ELF-1 (cell line): Measurements from ENCODE around the gene CUL4A.

Experiments used
- DNase-seq: peaks from one replicate; pipeline ENCODE4 v3.0.0-alpha.2; 2016; ENCODE audit warnings: low read depth, low spot score

CUL4A gene

GRCh38 chr13:113179374-113180230 is 29.8 kb upstream of the CUL4A start:
- DNase-seq, result peak; percentile 68

- DNase-seq, result no peak
Measured at GRCh38 chr13:113182046-113182445, 27.4 kb upstream of the CUL4A start.

GRCh38 chr13:113183450-113184129 is 25.8 kb upstream of the CUL4A start:
- no peak for DNase-seq

GRCh38 chr13:113184568-113185440 is 24.6 kb upstream of the CUL4A start:
- DNase-seq, result no peak

- no peak for DNase-seq
Measured at GRCh38 chr13:113186061-113186900, 23.1 kb upstream of the CUL4A start.

DNA sequence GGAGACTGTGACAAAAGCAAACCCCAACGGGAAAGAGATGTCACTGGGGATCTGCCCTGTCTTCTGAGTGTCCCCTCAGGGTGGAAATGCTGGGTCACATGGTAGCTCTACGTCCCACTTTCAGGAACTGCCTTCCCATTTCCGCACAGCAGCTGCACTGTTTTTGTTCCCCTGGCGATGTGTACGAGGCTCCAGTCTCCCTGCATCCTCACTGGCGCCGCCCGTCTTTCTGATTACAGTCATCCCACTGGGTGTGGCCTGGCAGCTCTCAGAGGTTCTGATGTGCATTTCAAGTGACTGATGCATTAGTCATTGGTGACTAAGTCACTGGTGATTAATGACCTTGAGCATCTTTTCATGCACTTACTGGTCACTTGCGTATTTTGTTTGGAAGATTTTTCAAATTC is 22.1 kb upstream of the CUL4A start:
- DNase-seq, result peak; percentile 63

- DNase-seq, result no peak
Measured at GRCh38 chr13:113187883-113188665, 21.3 kb upstream of the CUL4A start.

- no peak for DNase-seq
Measured at GRCh38 chr13:113190181-113190580, 19.2 kb upstream of the CUL4A start.

DNA sequence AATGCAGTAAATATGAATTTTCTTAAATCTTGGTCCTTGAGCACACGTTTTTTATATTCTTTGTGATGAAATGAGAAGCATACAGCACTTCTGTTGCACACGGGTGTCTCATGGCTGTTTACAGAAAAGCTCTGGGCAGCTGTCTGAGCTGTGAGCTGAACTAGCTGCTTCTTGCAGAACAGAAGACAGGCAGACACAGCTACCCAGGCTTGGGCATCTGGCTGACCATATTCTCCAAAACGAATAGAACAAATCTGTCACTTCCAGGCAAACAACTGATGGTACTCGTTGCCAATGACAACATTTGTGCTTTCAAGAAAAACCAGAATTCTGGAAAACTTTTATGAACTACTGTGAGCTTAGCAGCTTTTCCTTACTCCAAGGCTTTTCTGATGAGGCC is 17.1 kb upstream of the CUL4A start:
- DNase-seq, result no peak

- DNase-seq, result no peak
Measured at GRCh38 chr13:113192902-113193301, 16.5 kb upstream of the CUL4A start.

- DNase-seq, result no peak
Measured at GRCh38 chr13:113195360-113195759, 14.1 kb upstream of the CUL4A start.

DNA sequence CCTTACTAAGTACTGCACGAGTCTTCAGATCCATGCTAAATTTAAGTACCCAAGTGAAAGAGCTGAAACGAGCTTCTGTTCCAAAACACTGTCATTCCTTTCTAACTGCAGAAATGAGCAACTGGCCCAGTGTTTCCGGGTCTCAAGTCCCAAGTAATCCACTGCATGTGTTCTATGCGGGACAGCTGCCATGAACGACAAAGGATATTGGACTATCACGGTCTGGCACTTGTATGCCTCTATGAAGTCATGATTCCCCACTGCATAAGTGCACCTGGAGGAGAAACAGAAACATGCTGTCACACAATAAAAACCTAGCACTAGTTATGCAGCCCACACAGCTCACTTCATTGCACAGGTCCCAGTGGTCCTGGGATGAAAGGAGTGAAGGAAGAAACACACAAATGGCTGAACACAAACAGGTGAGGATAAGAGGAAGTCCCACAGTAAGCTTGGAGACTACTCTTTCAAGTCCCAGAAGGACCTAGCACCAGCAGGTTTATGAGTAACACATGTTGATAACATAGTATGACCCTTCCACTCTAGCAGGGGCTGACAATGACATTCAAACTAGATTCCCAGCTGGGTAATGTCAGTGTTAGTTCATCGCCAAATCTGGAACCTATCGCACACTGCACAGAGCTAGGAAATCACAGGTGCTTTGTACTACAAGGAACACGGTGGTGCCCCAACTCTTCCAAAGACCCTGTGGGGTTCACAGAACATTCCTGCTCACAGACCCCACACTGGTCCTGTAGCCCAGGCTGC is 12.3 kb upstream of the CUL4A start:
- DNase-seq, result no peak

- DNase-seq, result no peak
Measured at GRCh38 chr13:113201815-113202214, 7.6 kb upstream of the CUL4A start.

GRCh38 chr13:113202912-113203311 is 6.5 kb upstream of the CUL4A start:
- DNase-seq, result no peak

DNA sequence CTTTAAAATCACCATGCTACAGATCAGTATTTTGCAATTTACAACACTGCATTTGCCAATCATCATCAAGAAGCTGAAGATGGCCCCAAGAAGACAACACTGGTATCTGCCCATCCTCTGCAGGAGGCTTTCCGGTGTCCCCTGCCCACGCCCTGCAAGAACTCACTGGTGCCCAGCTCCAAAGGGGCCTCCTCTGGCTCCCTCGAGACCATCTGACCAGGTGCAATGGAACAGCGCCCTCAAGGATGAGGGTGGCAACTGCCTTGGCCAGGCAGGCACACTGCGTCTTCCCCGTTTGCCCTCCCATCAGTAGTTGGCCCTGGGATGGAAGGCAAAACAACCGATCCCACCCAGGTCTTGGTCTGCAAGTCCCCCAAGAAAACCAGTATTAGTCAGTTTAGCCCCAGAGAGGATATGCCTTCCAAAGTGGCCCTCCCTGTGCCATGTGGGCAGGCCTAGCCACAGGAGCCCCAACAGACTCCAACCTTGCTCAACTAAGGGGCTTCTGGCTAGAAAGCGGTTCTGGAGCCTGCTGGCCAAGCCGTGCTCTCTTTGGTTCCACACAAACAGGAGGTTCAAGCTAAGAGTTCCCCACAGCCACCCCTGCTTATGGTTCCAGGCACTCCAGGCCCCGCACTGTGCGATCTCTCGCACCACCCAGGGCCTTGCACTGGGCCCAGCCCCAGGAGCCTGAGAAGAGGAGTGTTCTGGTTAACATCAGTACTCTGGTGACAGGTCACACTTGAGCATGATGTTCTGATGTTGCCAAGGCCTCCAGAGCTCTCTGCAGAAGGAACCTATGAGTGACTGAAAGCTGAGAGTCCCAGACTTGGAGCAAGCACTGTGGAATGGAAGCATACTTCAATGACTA is 5.7 kb upstream of the CUL4A start:
- DNase-seq, result peak; percentile 33

DNA sequence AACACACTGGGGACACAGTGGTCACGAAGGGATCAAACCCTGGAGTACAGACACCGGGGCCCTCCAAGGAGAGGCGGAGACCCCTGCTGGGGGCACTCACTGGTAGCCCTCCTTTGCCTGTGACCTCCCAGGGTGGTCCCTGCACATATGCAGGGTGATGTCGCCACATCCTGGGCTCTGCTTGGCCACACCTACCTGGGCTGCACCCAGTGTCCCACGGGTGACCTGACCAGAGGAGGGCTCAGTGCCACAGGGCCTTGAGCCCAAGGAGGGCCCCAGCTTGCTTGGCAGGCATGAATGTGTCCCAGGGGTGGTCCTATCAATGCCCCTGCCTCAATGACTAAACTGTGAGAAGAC is 5.1 kb upstream of the CUL4A start:
- DNase-seq, result no peak

DNA sequence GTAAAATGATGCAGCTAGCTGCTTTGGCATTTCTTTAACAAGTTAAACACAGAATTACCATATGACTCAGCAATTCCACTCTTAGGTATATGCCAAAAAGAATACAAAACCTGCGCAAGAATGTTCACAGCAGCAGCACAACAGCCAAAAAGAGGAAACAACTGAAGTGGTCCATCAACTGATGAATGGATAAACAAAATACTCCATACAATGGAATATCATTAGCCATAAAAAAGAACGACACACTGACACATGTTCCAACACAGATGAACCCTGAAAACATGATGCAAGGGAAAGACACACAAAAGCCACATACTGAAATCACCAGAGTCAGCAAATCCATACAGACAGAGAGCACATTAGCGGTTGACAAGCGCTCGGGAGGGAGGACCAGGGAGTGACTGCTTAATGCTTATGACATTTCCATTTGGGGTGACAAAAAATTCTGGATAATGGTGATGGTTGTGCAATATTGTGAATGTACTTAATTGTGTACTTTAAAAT is 3.9 kb upstream of the CUL4A start:
- no peak for DNase-seq

DNA sequence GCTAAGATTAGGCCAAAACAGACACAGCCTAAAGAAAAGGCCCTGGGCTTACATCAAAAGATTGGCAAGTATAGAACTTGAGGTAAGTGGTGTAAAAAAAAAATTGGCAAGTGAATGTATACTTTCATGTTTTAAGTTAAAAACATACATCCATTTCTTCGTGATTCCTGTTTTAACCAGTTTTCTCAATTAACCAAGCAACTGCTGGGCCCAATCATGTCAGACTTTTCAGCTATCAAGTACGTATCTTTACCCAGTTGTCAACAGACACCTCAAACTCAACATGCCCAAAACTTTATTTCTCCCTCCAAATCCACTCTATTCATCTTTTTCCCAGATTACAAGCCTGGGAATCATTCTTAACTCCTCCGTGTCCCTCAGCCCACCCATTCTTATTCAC is 2.0 kb upstream of the CUL4A start:
- DNase-seq, result no peak
